Keratinocyte (primary cell): Measurements from ENCODE around the gene EML1.

Experiments used
- EZH2 ChIP-seq: IDR thresholded peaks from one replicate; pipeline ENCODE4 v1.6.1; 2012; ENCODE audit warnings: inconsistent platforms, mild to moderate bottlenecking, low read length, moderate library complexity
- TF ChIP-seq, protein P1 (sequence below), 3 experiments: IDR thresholded peaks in 1 of 3; conservative IDR thresholded peaks in 1 of 3; optimal IDR thresholded peaks in 1 of 3; 2 replicates in 2 of 3; 3 replicates in 1 of 3; pipeline versions ENCODE3 to v1.5.1; 2011; ENCODE audit warnings: low read length in 3 of 3, mild to moderate bottlenecking in 3 of 3, moderate library complexity in 2 of 3, control low read depth in 1 of 3, inconsistent platforms in 1 of 3; ENCODE audit not compliant: insufficient read depth in 2 of 3; ENCODE audit errors: extremely low read depth in 1 of 3

DNA sequence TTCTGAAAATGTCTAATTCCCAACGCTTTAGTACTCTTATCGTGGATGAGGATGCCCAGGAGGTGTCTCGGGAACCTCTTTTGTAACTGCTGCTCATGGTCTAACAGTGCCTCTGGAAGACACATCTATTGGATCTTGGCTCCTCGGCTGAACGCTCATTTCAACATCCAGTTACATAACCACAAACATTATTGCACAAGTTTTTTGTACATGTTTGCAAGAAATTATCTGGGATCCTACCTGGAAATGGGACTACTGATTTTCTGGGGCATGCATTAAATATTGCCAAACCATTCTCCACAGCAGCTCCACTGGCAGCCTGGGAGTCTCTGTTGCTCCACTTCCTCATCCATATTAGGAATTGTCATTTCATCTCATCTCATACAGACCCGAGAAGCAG is 154.5 kb downstream of the EML1 start:
- TF ChIP-seq, protein P1, sequence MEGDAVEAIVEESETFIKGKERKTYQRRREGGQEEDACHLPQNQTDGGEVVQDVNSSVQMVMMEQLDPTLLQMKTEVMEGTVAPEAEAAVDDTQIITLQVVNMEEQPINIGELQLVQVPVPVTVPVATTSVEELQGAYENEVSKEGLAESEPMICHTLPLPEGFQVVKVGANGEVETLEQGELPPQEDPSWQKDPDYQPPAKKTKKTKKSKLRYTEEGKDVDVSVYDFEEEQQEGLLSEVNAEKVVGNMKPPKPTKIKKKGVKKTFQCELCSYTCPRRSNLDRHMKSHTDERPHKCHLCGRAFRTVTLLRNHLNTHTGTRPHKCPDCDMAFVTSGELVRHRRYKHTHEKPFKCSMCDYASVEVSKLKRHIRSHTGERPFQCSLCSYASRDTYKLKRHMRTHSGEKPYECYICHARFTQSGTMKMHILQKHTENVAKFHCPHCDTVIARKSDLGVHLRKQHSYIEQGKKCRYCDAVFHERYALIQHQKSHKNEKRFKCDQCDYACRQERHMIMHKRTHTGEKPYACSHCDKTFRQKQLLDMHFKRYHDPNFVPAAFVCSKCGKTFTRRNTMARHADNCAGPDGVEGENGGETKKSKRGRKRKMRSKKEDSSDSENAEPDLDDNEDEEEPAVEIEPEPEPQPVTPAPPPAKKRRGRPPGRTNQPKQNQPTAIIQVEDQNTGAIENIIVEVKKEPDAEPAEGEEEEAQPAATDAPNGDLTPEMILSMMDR (optimal IDR thresholded peaks at IDR 0.05 in 1 of 3, IDR thresholded peaks at IDR 0.05 in 1 of 3, conservative IDR thresholded peaks at IDR 0.05 in 1 of 3; ENCODE audit: extremely low read depth in 1 of 3, insufficient read depth in 2 of 3, low read length in 3 of 3) = no peak
- no peak for TF ChIP-seq EZH2
